OCI-LY1 (cell line): ENCODE results near the gene TIMM50.

Source experiments
- H2AFZ ChIP-seq: fragments of 200-600 bp; sonication (generic), shearing (Covaris generic); 2 replicates; pipeline ENCODE4 v1.6.0; 2014; ENCODE audit warnings: antibody characterized with exemption, mild to moderate bottlenecking, low read length
- H3F3A ChIP-seq: fragments of 200-600 bp; sonication (generic), shearing (Covaris generic); 2 replicates; pipeline ENCODE4 v1.6.0; 2014; ENCODE audit warnings: mild to moderate bottlenecking, antibody characterized with exemption, low read length, moderate library complexity; ENCODE audit not compliant: insufficient read depth
- H3K27ac ChIP-seq: fragments of 200-600 bp; sonication (generic); 2 replicates; pipeline ENCODE4 v1.5.1; 2014; ENCODE audit warnings: low read length, mixed run types, mild to moderate bottlenecking, low read depth; ENCODE audit not compliant: poor library complexity, severe bottlenecking
- H3K27me3 ChIP-seq: fragments of 200-600 bp; sonication (generic); 2 replicates; pipeline ENCODE4 v1.6.0; 2014; ENCODE audit warnings: antibody characterized with exemption, mild to moderate bottlenecking, low read length, moderate library complexity; ENCODE audit not compliant: insufficient read depth
- H3K36me3 ChIP-seq: fragments of 200-600 bp; sonication (generic); 2 replicates; pipeline ENCODE4 v1.6.1; 2014; ENCODE audit warnings: mild to moderate bottlenecking, antibody characterized with exemption, low read length, moderate library complexity, mixed read lengths; ENCODE audit not compliant: insufficient read depth
- H3K4me1 ChIP-seq: fragments of 200-600 bp; sonication (generic); 2 replicates; pipeline ENCODE4 v1.5.1; 2014; ENCODE audit warnings: mild to moderate bottlenecking, low read length, moderate library complexity; ENCODE audit not compliant: insufficient read depth, severe bottlenecking
- H3K4me2 ChIP-seq: fragments of 200-600 bp; sonication (generic), shearing (Covaris generic); 2 replicates; pipeline ENCODE4 v1.6.1; 2014; ENCODE audit warnings: low read length
- H3K4me3 ChIP-seq: fragments of 200-600 bp; sonication (generic); 2 replicates; pipeline ENCODE4 v1.5.1; 2014; ENCODE audit warnings: low read length, low read depth, mild to moderate bottlenecking, mixed read lengths; ENCODE audit not compliant: poor library complexity, severe bottlenecking
- H3K79me2 ChIP-seq: fragments of 200-600 bp; shearing (Covaris generic); 2 replicates; pipeline ENCODE4 v1.6.1; 2016; ENCODE audit warnings: mixed run types, low read length, mixed read lengths; ENCODE audit not compliant: insufficient read depth
- H3K9ac ChIP-seq: fragments of 200-600 bp; sonication (generic), shearing (Covaris generic); 2 replicates; pipeline ENCODE4 v1.6.1; 2014; ENCODE audit warnings: mild to moderate bottlenecking, low read length, mixed read lengths
- H3K9me2 ChIP-seq: fragments of 200-600 bp; sonication (generic), shearing (Covaris generic); 2 replicates; pipeline ENCODE4 v1.6.1; 2014; ENCODE audit warnings: low read depth, mild to moderate bottlenecking, low read length, mixed read lengths
- H3K9me3 ChIP-seq: fragments of 200-600 bp; shearing (Covaris generic); 2 replicates; pipeline ENCODE4 v1.6.1; 2014; ENCODE audit warnings: low read length, mixed read lengths
- H4K20me1 ChIP-seq: fragments of 200-600 bp; sonication (generic), shearing (Covaris generic); 2 replicates; pipeline ENCODE4 v1.6.0; 2016; ENCODE audit warnings: mild to moderate bottlenecking, low read length; ENCODE audit not compliant: insufficient read depth
- CTCF ChIP-seq: fragments of 200-600 bp; sonication (generic), shearing (Covaris generic); IDR thresholded peaks from 2 replicates; pipeline ENCODE4 v1.5.1; 2017; ENCODE audit warnings: mild to moderate bottlenecking, antibody characterized with exemption, low read length, moderate library complexity, mixed read lengths
- EZH2 ChIP-seq: fragments of 200-600 bp; sonication (generic), shearing (Covaris generic); IDR thresholded peaks from 2 replicates; pipeline ENCODE4 v1.8.0; 2017; ENCODE audit warnings: borderline replicate concordance, mixed run types, mild to moderate bottlenecking, antibody characterized with exemption, low read length, moderate library complexity, mixed read lengths

The TIMM50 gene

GRCh38 chr19:39469036-39469435 lies 11.6 kb upstream of the TIMM50 start:
- Histone ChIP-seq H3K27me3 (no peaks in the 10 kb centered on the region), H3K9me3 (no peaks in the 10 kb centered on the region), H3F3A (no peaks in the 10 kb centered on the region), H3K4me2 (no peak overlapping the region), H3K9me2 (no peaks in the 10 kb centered on the region), H3K36me3 (peaks cover 96% of the 10 kb centered on the region), H4K20me1 (no peaks in the 10 kb centered on the region), H3K27ac (no peak overlapping the region), H3K4me1 (no peaks in the 10 kb centered on the region), H3K4me3 (no peak overlapping the region), H3K79me2 (no peaks in the 10 kb centered on the region), H2AFZ (no peak overlapping the region), H3K9ac (no peak overlapping the region)
- no peak for TF ChIP-seq CTCF
- TF ChIP-seq EZH2: no peak

GRCh38 chr19:39469567-39469966 lies 11.1 kb upstream of the TIMM50 start:
- no peak overlapping the region for H2AFZ ChIP-seq
- no peak overlapping the region for H3K27ac ChIP-seq
- no peaks in the 10 kb centered on the region for H3K9me3 ChIP-seq
- no peak overlapping the region for H3K4me2 ChIP-seq
- no peak overlapping the region for H3K4me3 ChIP-seq
- H3F3A ChIP-seq: no peaks in the 10 kb centered on the region
- no peak overlapping the region for H3K9ac ChIP-seq
- TF ChIP-seq CTCF (no peak), EZH2 (no peak)
- no peaks in the 10 kb centered on the region for H3K27me3 ChIP-seq
- no peaks in the 10 kb centered on the region for H3K9me2 ChIP-seq
- no peaks in the 10 kb centered on the region for H4K20me1 ChIP-seq
- no peaks in the 10 kb centered on the region for H3K4me1 ChIP-seq
- no peaks in the 10 kb centered on the region for H3K79me2 ChIP-seq
- peaks cover 97% of the 10 kb centered on the region for H3K36me3 ChIP-seq

- Histone ChIP-seq H3K4me1 (no peaks in the 10 kb centered on the region), H3K9me2 (no peaks in the 10 kb centered on the region), H3K9ac (no peak overlapping the region), H3K4me3 (no peak overlapping the region), H3K27ac (no peak overlapping the region), H2AFZ (no peak overlapping the region), H3K9me3 (no peaks in the 10 kb centered on the region), H3K79me2 (no peaks in the 10 kb centered on the region), H3K27me3 (no peaks in the 10 kb centered on the region), H3K36me3 (peaks cover 95% of the 10 kb centered on the region), H4K20me1 (no peaks in the 10 kb centered on the region), H3K4me2 (no peak overlapping the region), H3F3A (no peaks in the 10 kb centered on the region)
- TF ChIP-seq CTCF (no peak), EZH2 (no peak)
Measured at GRCh38 chr19:39470724-39471339, 9.8 kb upstream of the TIMM50 start.
